ENCODE data around the gene ZNF740. TPM values are rescaled to one million over a fixed set of nuclear protein-coding genes. Genes with fewer than 3 reads are reported as not detected.

ZNF740 gene
- total and polyA plus RNA-seq, 10 of the 15 experiments (the other 5 are each of a cell fraction or from before 2014, with no cell fraction given), result 1.4 to 33.6 (median 11.3) TPM

- no peaks in the 10 kb centered on the region for H3K9me3 ChIP-seq (replicated peaks; ENCODE audit: control insufficient read depth, insufficient read depth, low read length)
- in situ Hi-C loops (cut with MboI) (no loop called here), intact Hi-C loops (cut with micrococcal nuclease; ENCODE audit: unreplicated experiment) (no loop called here)
- SMC1A ChIA-PET (ENCODE audit: uncharacterized antibody, unreplicated experiment), result interaction anchor here (0.6 to 3.2 kb wide), 7 partner anchors 15 to 1215 kb away, joined by 3 to 8 read pairs (median 4); no protein-coding TSS in a partner anchor
- H3K4me2 ChIP-seq (ENCODE audit: control insufficient read depth, insufficient read depth), result no peak overlapping the region
- no peak overlapping the region for H3K4me3 ChIP-seq
- no peak overlapping the region for H3K27ac ChIP-seq (ENCODE audit: control insufficient read depth, insufficient read depth)
- DNase-seq (ENCODE audit: low read depth, low spot score) (no peak), ATAC-seq (peak; percentile 19; the same call in 2 of the 3 replicates), FAIRE-seq (no peak)
- H2AFZ ChIP-seq (ENCODE audit: control insufficient read depth, low read depth, low read length), result no peak overlapping the region
- BruUV-seq (replicated peaks), result no TSS peak
- H3K36me3 ChIP-seq (ENCODE audit: control insufficient read depth in 2 of 2, insufficient read depth in 2 of 2, low read length in 1 of 2), result no peaks in the 10 kb centered on the region
- WGBS (ENCODE audit: insufficient coverage, insufficient replicate concordance, low lambda C conversion rate, missing lambda C conversion rate), result 0% methylated on average over 1 of the region's 1 CpG
- no peaks in the 10 kb centered on the region for H4K20me1 ChIP-seq (ENCODE audit: control insufficient read depth, insufficient read depth)
- RAD21 ChIA-PET (ENCODE audit: unreplicated experiment), result interaction anchor here (0.6 to 1.3 kb wide), 5 partner anchors 17 to 84 kb away, joined by 3 to 5 read pairs (median 4); partner anchors contain the start of gene ESPL1
- CTCF ChIA-PET, result interaction anchor here (0.7 to 1.7 kb wide), 6 partner anchors 16 to 46 kb away, joined by 3 to 5 read pairs (median 3); no protein-coding TSS in a partner anchor
- H3K4me1 ChIP-seq (ENCODE audit: control insufficient read depth, insufficient read depth, low read length), result peaks cover 22% of the 10 kb centered on the region
- POLR2A ChIA-PET, result interaction anchor here (0.7 to 1.6 kb wide), 4 partner anchors 16 to 85 kb away, joined by 3 to 5 read pairs (median 3); partner anchors contain the start of genes AAAS and ESPL1
- no peaks in the 10 kb centered on the region for H3K79me2 ChIP-seq (ENCODE audit: control insufficient read depth, insufficient read depth, low read length)
- H3K9ac ChIP-seq (ENCODE audit: control insufficient read depth, insufficient read depth, low read length), result no peak overlapping the region
- peaks cover 0 to 8% of the 10 kb centered on the region in 2 experiments; a peak in 1 of 4 replicates for H3K27me3 ChIP-seq (replicated peaks in 1 of 2; ENCODE audit: control insufficient read depth in 2 of 2, insufficient read depth in 2 of 2, low read length in 1 of 2)
- TF ChIP-seq ZNF24 (IDR thresholded peaks at IDR 0.05) (no peak), E2F8 (IDR thresholded peaks at IDR 0.05; ENCODE audit: low read depth, partially characterized antibody) (no peak), ZNF217 (IDR thresholded peaks at IDR 0.05) (no peak), CBFB (IDR thresholded peaks at IDR 0.05; ENCODE audit: low read depth) (no peak), YY1 (IDR thresholded peaks at IDR 0.05; ENCODE audit: low read depth, low read length) (no peak), TCF3 (IDR thresholded peaks at IDR 0.05; ENCODE audit: borderline replicate concordance, insufficient read depth, low read depth, low read length) (no peak), ZSCAN29 (IDR thresholded peaks at IDR 0.05) (no peak), YBX1 (IDR thresholded peaks at IDR 0.05) (no peak), BHLHE40 (IDR thresholded peaks at IDR 0.05; ENCODE audit: borderline replicate concordance in 1 of 2, low read depth in 2 of 2, low read length in 1 of 2) (no peak), DPF2 (IDR thresholded peaks at IDR 0.05) (0 out of 2 replicates have a peak, but pooled peaks have one; percentile 61), HDAC2 (IDR thresholded peaks at IDR 0.05) (no peak), MEF2B (IDR thresholded peaks at IDR 0.05; ENCODE audit: partially characterized antibody, poor library complexity, severe bottlenecking) (peak; percentile 40), NFYA (IDR thresholded peaks at IDR 0.05; ENCODE audit: borderline replicate concordance, low read depth, low read length) (no peak), IKZF1 (conservative IDR thresholded peaks at IDR 0.05) (peak; percentile 37), BRCA1 (IDR thresholded peaks at IDR 0.05; ENCODE audit: low read depth, low read length) (no peak), BCL3 (IDR thresholded peaks at IDR 0.05; ENCODE audit: borderline replicate concordance, insufficient read depth, low read depth, low read length, poor library complexity, severe bottlenecking) (no peak), ZBTB11 (CRISPR knock-in tag; IDR thresholded peaks at IDR 0.05) (no peak)
Measured at GRCh38 chr12:53236443-53237111, 56.1 kb downstream of the ZNF740 start.

Data from GM12878 (cell line).